Jurkat, Clone E6-1 (cell line): ENCODE measurements around the gene PCSK6.
"Not testable (repeated sequence)": the region's sequence is repeated elsewhere in the genome, so short reads cannot be mapped to it uniquely, and the experiment has no call there.

Source experiments
- DNase-seq: peaks from one replicate; pipeline ENCODE4 v3.0.0-alpha.2; 2011; ENCODE audit warnings: low read depth, low spot score
- H3K4me3 ChIP-seq: 2 replicates; pipeline ENCODE4 v1.5.1; 2011; ENCODE audit warnings: mild to moderate bottlenecking, low read length, control low read depth, moderate library complexity

The PCSK6 gene

GRCh38 chr15:101309436-101310160, 179.9 kb downstream of the PCSK6 start:
- no peak overlapping the region for H3K4me3 ChIP-seq
- DNase-seq: no peak

GRCh38 chr15:101308604-101309435, 180.7 kb downstream of the PCSK6 start:
- no peak overlapping the region for H3K4me3 ChIP-seq
- no peak for DNase-seq

- no peak for DNase-seq
- no peak overlapping the region for H3K4me3 ChIP-seq
Measured at GRCh38 chr15:101307897-101308603, 181.5 kb downstream of the PCSK6 start.

- H3K4me3 ChIP-seq: no peak overlapping the region
- DNase-seq: peak; percentile 56
Measured at GRCh38 chr15:101307048-101307896, 182.2 kb downstream of the PCSK6 start.

GRCh38 chr15:101306341-101307047, 183.0 kb downstream of the PCSK6 start:
- DNase-seq: no peak
- H3K4me3 ChIP-seq: no peak overlapping the region

- no peak overlapping the region for H3K4me3 ChIP-seq
- no peak for DNase-seq
Measured at GRCh38 chr15:101305820-101306255, 183.7 kb downstream of the PCSK6 start.

- H3K4me3 ChIP-seq: no peak overlapping the region
- no peak for DNase-seq
Measured at GRCh38 chr15:101303408-101303807, 186.1 kb downstream of the PCSK6 start.

- peak overlapping the region; percentile 64; the same call in 1 of the 2 replicates for H3K4me3 ChIP-seq
- no peak for DNase-seq
Measured at GRCh38 chr15:101296418-101297405, 192.8 kb downstream of the PCSK6 start.

- H3K4me3 ChIP-seq: peak overlapping the region; percentile 64
- no peak for DNase-seq
Measured at GRCh38 chr15:101295607-101296161, 193.8 kb downstream of the PCSK6 start.

GRCh38 chr15:101294731-101295606, 194.5 kb downstream of the PCSK6 start, which contains the start of gene SNRPA1:
Gene SNRPA1, minus strand, starts transcription at chr15:101295248. Its CDS starts 70 bp downstream, at chr15:101295178.
- peak within 1 kb of the TSS; percentile 64 for H3K4me3 ChIP-seq
- DNase-seq: peak; percentile 87

- DNase-seq: no peak
- H3K4me3 ChIP-seq: peak overlapping the region; percentile 64
Measured at GRCh38 chr15:101293122-101293521, 196.4 kb downstream of the PCSK6 start.

- no peak overlapping the region for H3K4me3 ChIP-seq
- DNase-seq: peak; percentile 54
Measured at GRCh38 chr15:101288905-101289513, 200.5 kb downstream of the PCSK6 start.

GRCh38 chr15:101287342-101287741, 202.2 kb downstream of the PCSK6 start:
- not testable (repeated sequence) for DNase-seq, H3K4me3 ChIP-seq

- H3K4me3 ChIP-seq: no peak overlapping the region
- no peak for DNase-seq
Measured at GRCh38 chr15:101286471-101287114, 202.9 kb downstream of the PCSK6 start.

- H3K4me3 ChIP-seq: no peak overlapping the region
- no peak for DNase-seq
Measured at GRCh38 chr15:101283931-101284330, 205.6 kb downstream of the PCSK6 start.
